GM18520 (cell line): ENCODE data around the gene NUB1.

Experiments
- ATAC-seq: cut with Tn5 transposase; IDR thresholded peaks from one replicate; pipeline ENCODE4 v1.9.1; 2021; ENCODE audit not compliant: unreplicated experiment

Gene NUB1

GRCh38 chr7:151388430-151388829 lies 46.8 kb downstream of the NUB1 start:
- no peak for ATAC-seq

DNA sequence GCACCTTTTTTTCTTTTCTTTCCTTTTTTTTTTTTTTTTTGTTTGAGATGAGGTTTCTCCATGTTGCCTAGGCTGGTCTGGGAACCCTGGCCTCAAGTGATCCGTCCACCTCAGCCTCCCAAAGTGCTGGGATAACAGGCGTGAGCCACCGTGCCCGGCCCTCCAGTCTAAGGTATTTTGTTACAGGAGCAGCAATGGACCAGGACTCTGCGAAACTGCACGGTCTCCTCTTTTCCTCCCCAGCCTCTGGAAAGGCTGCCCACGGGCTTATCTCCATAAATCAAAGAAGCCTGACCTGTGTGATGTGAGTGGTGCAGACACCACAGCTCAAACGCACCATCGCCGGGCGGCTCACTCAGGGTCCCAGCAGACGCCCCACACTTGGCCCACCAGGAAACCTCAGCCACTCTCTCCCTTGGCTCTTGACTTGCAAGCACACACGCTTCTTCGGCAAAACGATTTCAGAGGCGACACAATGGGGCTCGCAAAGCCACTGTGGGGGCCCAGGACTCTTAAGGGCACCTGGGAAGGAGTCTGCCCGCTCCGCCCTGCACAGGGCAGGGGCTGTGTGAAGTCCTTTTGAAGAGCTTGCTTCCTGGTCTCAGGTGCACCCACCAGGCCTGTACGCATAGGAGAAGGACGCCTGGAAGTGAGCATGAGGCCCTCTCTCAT lies 47.6 kb downstream of the NUB1 start:
- ATAC-seq, result no peak

DNA sequence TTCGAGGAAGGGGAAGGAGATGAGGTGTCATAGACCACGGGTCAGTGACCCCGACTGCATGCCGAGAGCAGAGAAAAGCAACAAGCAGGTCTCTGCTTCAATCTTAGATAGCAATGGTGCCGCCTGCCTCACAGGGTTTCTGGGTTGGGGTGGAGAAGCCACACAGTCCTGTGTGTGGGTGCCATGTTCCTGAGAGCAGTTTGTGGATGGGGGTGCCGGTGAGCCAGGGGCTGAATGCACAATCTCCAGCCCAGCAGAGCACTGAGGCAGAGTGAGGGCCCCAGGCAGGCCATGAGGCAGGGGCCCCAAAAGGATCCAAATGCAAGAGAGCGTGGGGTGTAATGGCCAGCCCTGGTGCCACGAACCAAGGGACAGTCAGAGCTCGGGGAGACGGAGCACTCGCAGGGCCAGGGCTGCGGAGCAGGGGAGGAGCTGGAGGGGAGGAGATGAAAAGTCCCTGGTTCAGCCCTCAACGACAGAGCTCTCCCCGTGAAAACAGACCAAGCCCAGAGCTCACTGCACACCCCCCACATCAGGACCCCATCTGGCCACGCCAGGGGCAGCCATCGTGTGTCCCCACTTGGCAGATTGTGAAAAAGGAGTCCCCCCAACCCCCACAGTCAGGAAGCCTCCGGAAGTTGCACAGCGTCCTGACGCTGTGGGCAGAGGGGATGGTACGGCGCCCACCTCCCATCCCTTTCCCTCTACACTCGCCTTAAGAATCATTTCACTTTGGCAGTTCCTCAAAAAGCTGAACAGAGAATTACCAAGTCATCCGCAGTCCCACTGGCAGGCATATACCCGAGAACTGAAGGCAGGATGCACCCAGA lies 48.4 kb downstream of the NUB1 start:
- ATAC-seq, result no peak

DNA sequence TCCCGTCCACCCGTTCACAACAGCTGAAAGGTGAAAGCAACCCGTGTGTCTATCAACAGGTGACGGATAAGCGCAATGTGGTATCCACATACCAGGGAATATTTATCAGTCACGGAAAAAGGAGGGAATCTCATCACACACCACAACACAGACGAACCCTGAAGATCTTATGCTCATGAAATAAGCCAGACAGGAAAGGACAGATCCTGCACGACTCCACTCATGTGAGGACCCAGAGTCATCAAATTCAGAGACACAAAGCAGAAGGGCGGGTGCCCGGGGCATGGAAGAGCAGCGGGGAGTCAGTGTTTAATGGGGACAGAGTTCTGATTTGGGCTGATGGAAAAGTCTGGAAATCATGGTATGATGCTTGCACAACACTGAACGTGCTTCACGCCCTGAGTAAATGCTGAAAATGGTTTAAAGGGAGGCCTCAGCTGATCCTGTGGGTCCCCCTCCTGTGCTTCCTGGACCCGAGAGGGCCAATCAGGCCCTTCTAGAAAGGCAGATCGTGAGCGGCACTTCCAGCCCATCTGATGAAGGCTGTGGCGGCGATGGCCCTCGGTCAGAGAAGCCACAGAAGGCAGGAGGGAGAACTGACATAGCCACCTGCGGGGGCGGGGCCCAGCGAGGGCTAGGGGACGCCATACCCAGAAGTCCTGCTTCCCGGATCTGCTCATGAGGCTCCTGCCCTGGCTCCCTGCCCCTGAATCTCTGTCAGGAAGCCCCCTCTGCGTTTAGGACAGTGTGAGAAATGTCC lies 49.2 kb downstream of the NUB1 start:
- no peak for ATAC-seq

- no peak for ATAC-seq
These were observed 49.7 kb downstream of the NUB1 start for GRCh38 chr7:151391358-151391730.

- ATAC-seq, result no peak
These were observed 50.4 kb downstream of the NUB1 start for GRCh38 chr7:151392002-151392401.

DNA sequence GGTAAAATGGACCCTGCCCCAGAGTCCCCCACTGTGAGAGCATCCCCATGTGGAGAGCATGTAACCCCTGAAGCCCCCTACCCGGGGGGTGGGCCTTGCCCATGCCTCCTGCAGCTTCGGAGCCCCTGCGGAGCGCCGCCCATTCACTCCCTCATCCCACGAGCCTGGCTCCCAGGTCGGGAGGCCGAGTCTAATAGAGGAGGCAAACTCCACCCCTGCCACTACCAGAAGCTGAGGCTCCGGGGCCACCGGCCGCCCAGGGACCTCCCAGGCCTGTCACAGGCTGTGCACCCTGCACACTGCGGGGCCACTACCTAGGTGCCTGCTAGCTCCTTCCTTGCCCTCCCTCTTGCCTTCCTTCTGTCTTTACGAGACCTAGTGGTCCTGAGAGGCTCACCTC lies 50.8 kb downstream of the NUB1 start:
- ATAC-seq, result no peak

GRCh38 chr7:151393031-151393977 lies 51.7 kb downstream of the NUB1 start:
- ATAC-seq, result no peak

DNA sequence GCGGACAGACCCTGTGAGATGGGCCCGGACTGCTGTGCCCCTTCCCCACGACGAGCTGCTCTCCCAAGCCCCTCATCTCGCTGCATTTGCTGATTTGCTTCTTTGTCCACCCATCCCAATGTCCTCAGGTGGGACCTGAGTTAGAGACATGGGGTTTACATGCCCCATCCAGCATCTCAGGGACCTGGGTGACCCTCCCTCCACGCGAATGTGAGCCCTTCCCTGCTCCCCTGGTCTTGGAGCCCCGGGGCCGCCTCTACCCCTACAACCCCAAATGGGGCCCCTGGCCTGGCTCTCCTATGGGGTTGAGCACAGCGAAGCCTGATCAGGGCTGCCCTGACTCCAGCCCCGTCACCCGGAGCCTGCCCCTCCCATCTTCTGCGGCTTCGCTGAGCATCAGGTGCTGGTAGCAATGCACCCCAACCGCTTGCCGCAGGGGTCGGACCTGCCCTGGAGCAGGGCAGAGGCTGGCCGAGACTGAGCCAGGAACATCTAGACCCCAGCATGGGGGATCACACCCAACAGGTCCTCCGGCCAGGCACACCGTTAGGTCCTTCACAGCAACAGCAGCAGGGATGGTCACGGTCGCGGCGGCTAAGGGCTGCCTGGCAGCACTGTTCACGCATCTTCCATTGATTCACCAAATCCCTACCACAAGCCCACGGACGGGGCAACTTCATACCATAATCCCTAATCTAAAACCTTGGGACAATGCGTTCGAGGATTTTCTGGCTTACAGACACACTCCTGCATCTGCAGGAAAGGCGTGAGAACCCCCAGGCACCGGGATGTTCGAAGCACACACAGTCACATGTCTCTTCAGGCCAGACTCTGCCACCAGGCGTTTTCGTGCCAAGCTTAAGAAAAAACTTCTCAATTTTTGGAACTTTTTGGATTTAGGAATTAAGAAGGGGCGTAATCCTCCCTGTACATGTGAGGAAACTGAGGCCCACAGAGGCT lies 52.7 kb downstream of the NUB1 start:
- no peak for ATAC-seq

DNA sequence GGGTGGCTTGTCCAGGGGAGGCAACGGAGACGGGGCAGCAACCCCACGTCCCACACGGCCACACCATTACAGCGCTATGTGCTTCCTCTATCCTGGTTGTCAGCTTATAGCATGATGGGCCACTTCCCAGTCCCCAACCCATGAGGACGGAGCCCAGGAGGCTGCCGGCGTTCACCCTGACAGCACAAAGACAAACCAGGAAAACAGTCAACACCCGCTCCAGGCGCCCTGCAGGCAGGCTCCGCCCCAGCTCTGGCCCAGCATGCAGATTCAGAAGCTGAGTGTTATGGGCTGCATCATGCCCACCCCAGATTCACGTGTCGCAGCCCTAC lies 53.4 kb downstream of the NUB1 start:
- ATAC-seq, result no peak

- no peak for ATAC-seq
These were observed 54.8 kb downstream of the NUB1 start for GRCh38 chr7:151396328-151396970.

DNA sequence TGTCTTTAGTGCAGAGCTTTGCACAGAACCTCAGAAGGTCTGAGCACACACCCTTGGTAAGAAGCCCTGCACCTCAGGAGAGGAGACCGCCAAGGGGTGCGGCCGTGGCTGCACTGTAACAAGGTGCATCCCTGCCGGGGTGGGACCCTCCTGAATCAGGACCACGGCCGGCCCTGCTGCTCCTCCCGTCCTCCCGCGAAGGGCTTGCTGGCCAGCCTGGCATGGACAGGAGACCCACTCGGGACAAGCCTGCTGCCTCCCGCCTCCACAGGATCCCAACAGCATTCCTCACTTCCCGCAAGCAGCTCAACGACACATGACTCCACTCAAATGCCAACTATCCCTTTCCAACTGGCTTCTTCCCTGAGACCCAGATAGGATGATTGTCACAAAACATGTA lies 55.4 kb downstream of the NUB1 start:
- no peak for ATAC-seq

DNA sequence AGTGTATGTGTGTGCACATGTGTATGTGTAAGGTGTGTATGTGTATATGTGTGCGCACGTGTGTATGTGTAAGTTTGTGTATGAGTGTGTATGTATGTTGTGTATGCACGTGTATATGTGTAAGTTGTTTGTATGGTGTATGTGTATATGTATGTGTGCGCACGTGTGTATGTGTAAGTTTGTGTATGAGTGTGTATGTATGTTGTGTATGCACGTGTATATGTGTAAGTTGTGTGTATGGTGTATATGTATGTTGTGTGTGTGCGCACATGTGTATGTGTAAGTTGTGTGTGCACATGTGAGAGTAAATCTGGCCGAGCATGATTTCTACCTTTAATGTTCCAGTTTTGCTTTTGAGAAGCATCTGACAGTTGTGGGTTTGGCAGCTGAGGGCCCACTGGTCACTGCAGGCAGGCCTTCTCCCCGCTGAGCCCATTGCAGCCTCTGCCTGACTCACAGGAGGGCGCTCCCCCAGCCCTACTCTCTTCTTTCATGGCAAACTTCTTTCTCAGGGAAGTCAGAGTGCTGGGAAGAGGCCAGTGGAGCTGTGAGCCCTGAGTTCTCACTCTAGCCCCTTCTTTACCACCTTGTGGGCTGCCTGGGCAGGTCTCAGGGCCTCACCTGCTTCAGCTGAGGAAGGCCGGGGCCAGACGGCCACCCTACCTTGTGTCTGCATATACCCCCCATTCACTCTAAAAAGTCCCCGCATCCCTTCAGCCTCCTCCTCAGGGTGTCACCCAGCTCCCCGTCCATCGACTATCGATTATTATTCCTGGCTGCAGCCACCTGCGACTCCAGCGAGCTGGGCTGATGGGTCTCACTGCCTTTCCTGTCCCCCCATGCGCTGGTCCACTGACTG lies 57.1 kb downstream of the NUB1 start:
- no peak for ATAC-seq

DNA sequence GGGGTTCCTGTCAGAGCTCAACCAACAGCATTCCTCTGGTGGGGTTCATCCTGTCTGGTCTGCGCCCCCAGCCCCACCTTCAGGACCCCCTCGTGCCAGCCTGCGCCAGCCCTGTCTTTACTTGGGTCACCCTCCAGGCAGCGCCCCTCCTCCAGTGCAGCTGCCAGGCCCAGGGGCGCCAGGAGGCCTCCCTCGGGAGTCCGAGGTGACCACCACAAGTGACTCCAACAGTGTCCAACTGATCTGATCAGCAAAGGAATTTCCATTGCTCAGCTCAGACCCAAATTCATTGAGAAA lies 57.6 kb downstream of the NUB1 start:
- ATAC-seq, result no peak

DNA sequence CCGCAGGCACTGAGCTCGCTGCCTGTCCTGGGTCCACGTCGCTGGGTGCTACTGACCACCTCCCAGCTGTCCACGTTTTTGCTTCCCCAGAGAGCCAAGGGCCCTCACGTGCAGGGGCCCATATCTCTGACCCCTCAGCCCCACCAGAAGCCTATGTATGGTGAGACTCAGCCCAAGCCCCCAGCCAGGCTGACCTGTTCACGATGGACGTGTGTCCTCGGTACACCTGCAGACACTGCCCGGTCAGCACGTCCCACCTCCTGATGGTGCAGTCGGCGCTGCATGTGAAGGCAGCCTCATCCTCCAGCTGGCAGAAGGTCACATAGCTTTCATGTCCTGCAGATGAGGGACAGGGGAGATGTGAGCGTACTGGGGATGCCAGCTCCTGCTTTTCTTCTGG lies 58.3 kb downstream of the NUB1 start:
- no peak for ATAC-seq

DNA sequence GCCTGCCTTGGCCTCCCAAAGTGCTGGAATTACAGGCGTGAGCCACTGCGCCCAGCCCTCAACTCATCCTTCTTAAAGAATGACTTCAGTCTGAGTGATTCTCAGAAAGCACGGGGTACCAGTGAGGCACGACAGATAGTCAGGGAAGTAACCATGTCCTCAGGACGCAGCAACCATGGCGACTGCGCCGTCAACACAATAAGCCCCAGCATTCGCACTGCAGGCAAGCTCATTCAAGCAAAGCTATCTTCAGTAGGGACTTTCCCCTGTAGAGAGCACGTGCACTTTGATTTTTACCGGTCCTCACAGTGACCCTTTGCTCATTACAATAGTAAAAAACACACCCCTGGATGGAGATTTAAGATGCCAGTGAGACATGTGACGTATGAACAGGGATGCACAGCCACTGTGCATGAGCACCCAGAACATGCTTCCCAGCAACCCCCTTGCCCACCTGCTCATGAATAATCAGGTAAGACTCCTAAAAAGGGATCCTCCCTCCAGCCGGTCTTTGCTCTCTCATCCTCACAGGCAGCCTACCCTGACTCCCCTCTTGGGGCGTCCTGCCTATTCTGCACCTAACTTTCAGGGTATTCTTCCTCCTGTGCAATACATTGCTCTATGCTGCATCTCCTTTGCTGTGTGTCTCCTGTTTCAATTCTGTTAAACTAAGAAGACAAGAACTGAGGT lies 59.2 kb downstream of the NUB1 start:
- peak; percentile 79 for ATAC-seq

- ATAC-seq, result no peak
These were observed 60.6 kb downstream of the NUB1 start for GRCh38 chr7:151402029-151402835.
